ENCODE measurements around the gene LIN7A.
"Not testable (repeated sequence)": the region's sequence is repeated elsewhere in the genome, so short reads cannot be mapped to it uniquely, and the experiment has no call there.

LIN7A gene

DNA sequence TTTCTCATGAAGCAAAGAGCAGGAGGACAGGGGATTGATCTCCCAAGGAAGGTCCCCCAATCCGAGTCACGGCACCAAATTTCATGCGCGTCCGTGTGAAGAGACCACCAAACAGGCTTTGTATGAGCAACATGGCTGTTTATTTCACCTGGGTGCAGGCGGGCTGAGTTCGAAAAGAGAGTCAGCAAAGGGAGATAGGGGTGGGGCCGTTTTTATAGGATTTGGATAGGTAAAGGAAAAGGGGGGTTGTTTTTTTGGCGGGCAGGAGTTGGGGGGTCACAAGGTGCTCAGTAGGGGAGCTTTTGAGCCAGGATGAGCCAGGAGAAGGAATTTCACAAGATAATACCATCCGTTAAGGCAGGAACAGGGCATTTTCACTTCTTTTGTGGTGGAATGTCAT lies 149.3 kb downstream of the LIN7A start:
- H3K4me3 ChIP-seq (ENCODE audit: low read length): not testable (repeated sequence)

GRCh38 chr12:80782963-80783470 lies 154.7 kb downstream of the LIN7A start:
- H3K4me1 ChIP-seq (ENCODE audit: control insufficient read depth, low read depth, low read length); H3K36me3 ChIP-seq (ENCODE audit: control insufficient read depth, insufficient read depth, low read length); H3K27me3 ChIP-seq (ENCODE audit: insufficient read depth, low read length, poor library complexity); H3K27ac ChIP-seq (ENCODE audit: low read depth, low read length); H3K18ac ChIP-seq (ENCODE audit: low read length); H4K5ac ChIP-seq (ENCODE audit: low read length); H3K56ac ChIP-seq (ENCODE audit: low read length); H2BK5ac ChIP-seq (ENCODE audit: low read length); H3K79me1 ChIP-seq (ENCODE audit: low read length); H2BK15ac ChIP-seq (replicated peaks; ENCODE audit: low read depth); H3K9ac ChIP-seq (ENCODE audit: low read length); H3K4me2 ChIP-seq (ENCODE audit: low read length); H2BK120ac ChIP-seq (ENCODE audit: low read depth, low read length); H3K4ac ChIP-seq (ENCODE audit: low read depth, low read length); H3K79me2 ChIP-seq (ENCODE audit: control insufficient read depth, insufficient read depth, low read length); H3K4me3 ChIP-seq (ENCODE audit: low read length); H2AK5ac ChIP-seq (ENCODE audit: low read length); H4K8ac ChIP-seq (ENCODE audit: low read depth, low read length); H3K23ac ChIP-seq (ENCODE audit: low read length): not testable (repeated sequence)
- WGBS (ENCODE audit: extremely low coverage, insufficient coverage, low lambda C conversion rate): no CpG with 5 or more reads among the region's 5 CpGs
- peak; percentile 31 for DNase-seq

More for the DNA sequence above, 149.3 kb downstream of the LIN7A start:
- not testable (repeated sequence) for H3K27ac ChIP-seq (ENCODE audit: low read depth, low read length); H3K18ac ChIP-seq (ENCODE audit: low read length); H3K79me2 ChIP-seq (ENCODE audit: control insufficient read depth, insufficient read depth, low read length); H3K4me2 ChIP-seq (ENCODE audit: low read length); H3K4me1 ChIP-seq (ENCODE audit: control insufficient read depth, low read depth, low read length); H2BK120ac ChIP-seq (ENCODE audit: low read depth, low read length); H3K9ac ChIP-seq (ENCODE audit: low read length); H4K5ac ChIP-seq (ENCODE audit: low read length); H3K36me3 ChIP-seq (ENCODE audit: control insufficient read depth, insufficient read depth, low read length); H3K79me1 ChIP-seq (ENCODE audit: low read length); DNase-seq; H4K8ac ChIP-seq (ENCODE audit: low read depth, low read length); H3K27me3 ChIP-seq (ENCODE audit: insufficient read depth, low read length, poor library complexity); H3K56ac ChIP-seq (ENCODE audit: low read length); H2BK5ac ChIP-seq (ENCODE audit: low read length); H2AK5ac ChIP-seq (ENCODE audit: low read length); H2BK15ac ChIP-seq (replicated peaks; ENCODE audit: low read depth); H3K4ac ChIP-seq (ENCODE audit: low read depth, low read length); H3K23ac ChIP-seq (ENCODE audit: low read length)
- WGBS (ENCODE audit: extremely low coverage, insufficient coverage, low lambda C conversion rate): no CpG with 5 or more reads among the region's 10 CpGs

GRCh38 chr12:80781313-80781712 lies 156.4 kb downstream of the LIN7A start:
- H3K4me2 ChIP-seq (ENCODE audit: low read length): no peak overlapping the region
- no peak overlapping the region for H2BK15ac ChIP-seq (replicated peaks; ENCODE audit: low read depth)
- no peak overlapping the region for H3K23ac ChIP-seq (ENCODE audit: low read length)
- no peak for DNase-seq
- H4K5ac ChIP-seq (ENCODE audit: low read length): no peak overlapping the region
- peak overlapping the region; percentile 61 for H2BK120ac ChIP-seq (ENCODE audit: low read depth, low read length)
- H3K79me1 ChIP-seq (ENCODE audit: low read length): no peaks in the 10 kb centered on the region
- no peak overlapping the region for H3K4me3 ChIP-seq (ENCODE audit: low read length)
- no peak overlapping the region for H2BK5ac ChIP-seq (ENCODE audit: low read length)
- no peaks in the 10 kb centered on the region for H3K79me2 ChIP-seq (ENCODE audit: control insufficient read depth, insufficient read depth, low read length)
- peak overlapping the region; percentile 48 for H2AK5ac ChIP-seq (ENCODE audit: low read length)
- peaks cover 4% of the 10 kb centered on the region for H3K4me1 ChIP-seq (ENCODE audit: control insufficient read depth, low read depth, low read length)
- WGBS (ENCODE audit: extremely low coverage, insufficient coverage, low lambda C conversion rate): no CpG with 5 or more reads among the region's 1 CpG
- H3K36me3 ChIP-seq (ENCODE audit: control insufficient read depth, insufficient read depth, low read length): no peaks in the 10 kb centered on the region
- H3K27me3 ChIP-seq (ENCODE audit: insufficient read depth, low read length, poor library complexity): no peaks in the 10 kb centered on the region
- H3K4ac ChIP-seq (ENCODE audit: low read depth, low read length): peak overlapping the region; percentile 16
- H3K27ac ChIP-seq (ENCODE audit: low read depth, low read length): peak overlapping the region; percentile 34
- no peak overlapping the region for H3K9ac ChIP-seq (ENCODE audit: low read length)
- no peak overlapping the region for H4K8ac ChIP-seq (ENCODE audit: low read depth, low read length)
- no peak overlapping the region for H3K56ac ChIP-seq (ENCODE audit: low read length)
- H3K18ac ChIP-seq (ENCODE audit: low read length): peak overlapping the region; percentile 75

DNA sequence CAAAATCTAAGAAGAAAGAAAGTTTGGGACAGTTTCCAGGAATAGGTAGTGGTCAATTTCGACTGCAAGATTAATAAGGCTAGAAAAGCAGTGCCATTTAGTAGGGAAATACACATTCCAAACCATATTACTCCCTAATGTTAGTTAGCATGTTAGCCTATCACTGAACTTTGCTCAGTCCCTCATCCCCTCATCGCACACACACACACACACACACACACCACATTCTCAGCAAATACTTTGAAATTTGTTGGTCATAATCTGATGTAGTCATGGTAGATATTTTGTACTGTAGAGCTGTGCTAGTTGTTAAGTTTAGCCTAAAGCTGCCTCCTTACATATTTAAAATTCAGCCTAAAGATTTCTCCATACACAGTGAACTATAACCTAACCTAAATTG lies 157.0 kb downstream of the LIN7A start:
- H3K27ac ChIP-seq (ENCODE audit: low read depth, low read length): no peak overlapping the region
- no peak overlapping the region for H3K9ac ChIP-seq (ENCODE audit: low read length)
- no peak overlapping the region for H3K4me2 ChIP-seq (ENCODE audit: low read length)
- H3K18ac ChIP-seq (ENCODE audit: low read length): no peak overlapping the region
- H3K79me1 ChIP-seq (ENCODE audit: low read length): no peaks in the 10 kb centered on the region
- H4K8ac ChIP-seq (ENCODE audit: low read depth, low read length): no peak overlapping the region
- H3K27me3 ChIP-seq (ENCODE audit: insufficient read depth, low read length, poor library complexity): no peaks in the 10 kb centered on the region
- no peak overlapping the region for H3K23ac ChIP-seq (ENCODE audit: low read length)
- no peak overlapping the region for H4K5ac ChIP-seq (ENCODE audit: low read length)
- no peak overlapping the region for H2BK120ac ChIP-seq (ENCODE audit: low read depth, low read length)
- H2BK15ac ChIP-seq (replicated peaks; ENCODE audit: low read depth): no peak overlapping the region
- DNase-seq: no peak
- no CpG with 5 or more reads among the region's 2 CpGs for WGBS (ENCODE audit: extremely low coverage, insufficient coverage, low lambda C conversion rate)
- H3K36me3 ChIP-seq (ENCODE audit: control insufficient read depth, insufficient read depth, low read length): no peaks in the 10 kb centered on the region
- H3K4me3 ChIP-seq (ENCODE audit: low read length): no peak overlapping the region
- no peaks in the 10 kb centered on the region for H3K79me2 ChIP-seq (ENCODE audit: control insufficient read depth, insufficient read depth, low read length)
- no peak overlapping the region for H3K4ac ChIP-seq (ENCODE audit: low read depth, low read length)
- H2BK5ac ChIP-seq (ENCODE audit: low read length): no peak overlapping the region
- no peak overlapping the region for H3K56ac ChIP-seq (ENCODE audit: low read length)
- H3K4me1 ChIP-seq (ENCODE audit: control insufficient read depth, low read depth, low read length): peaks cover 4% of the 10 kb centered on the region
- H2AK5ac ChIP-seq (ENCODE audit: low read length): no peak overlapping the region

DNA sequence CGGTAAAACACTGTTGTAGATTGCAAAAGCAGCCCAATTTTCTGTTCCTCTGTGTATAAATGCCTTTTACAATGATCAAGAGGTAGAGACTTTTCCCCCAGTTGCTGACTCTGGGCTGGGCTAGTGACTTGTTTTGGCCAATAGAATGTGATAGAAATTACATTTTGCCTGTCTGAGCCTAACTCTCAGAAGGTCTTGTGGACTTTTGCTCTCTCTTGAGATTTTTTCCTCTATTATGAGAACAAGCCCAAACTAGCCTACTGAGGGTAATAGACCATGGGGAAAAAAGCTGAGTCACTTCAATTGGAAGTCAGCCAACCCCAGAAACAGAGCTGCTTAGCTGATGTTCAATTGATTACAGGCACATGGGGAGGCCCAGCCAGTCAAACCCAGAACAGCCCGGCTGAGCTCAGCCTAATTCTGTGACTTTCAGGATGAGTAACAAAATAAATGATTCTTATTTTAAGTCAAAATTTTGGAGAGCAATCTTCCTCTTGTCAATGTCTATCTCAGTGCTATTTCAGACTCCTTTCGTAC lies 159.7 kb downstream of the LIN7A start:
- H2BK15ac ChIP-seq (replicated peaks; ENCODE audit: low read depth): no peak overlapping the region
- H3K36me3 ChIP-seq (ENCODE audit: control insufficient read depth, insufficient read depth, low read length): no peaks in the 10 kb centered on the region
- no peak overlapping the region for H2BK5ac ChIP-seq (ENCODE audit: low read length)
- no peaks in the 10 kb centered on the region for H3K79me2 ChIP-seq (ENCODE audit: control insufficient read depth, insufficient read depth, low read length)
- H3K4me3 ChIP-seq (ENCODE audit: low read length): no peak overlapping the region
- no peak overlapping the region for H3K23ac ChIP-seq (ENCODE audit: low read length)
- H4K8ac ChIP-seq (ENCODE audit: low read depth, low read length): no peak overlapping the region
- H2BK120ac ChIP-seq (ENCODE audit: low read depth, low read length): no peak overlapping the region
- H3K4me2 ChIP-seq (ENCODE audit: low read length): no peak overlapping the region
- no peak overlapping the region for H3K4ac ChIP-seq (ENCODE audit: low read depth, low read length)
- H3K18ac ChIP-seq (ENCODE audit: low read length): peak overlapping the region; percentile 20
- H3K79me1 ChIP-seq (ENCODE audit: low read length): no peaks in the 10 kb centered on the region
- no peak overlapping the region for H3K56ac ChIP-seq (ENCODE audit: low read length)
- no CpG with 5 or more reads among the region's 3 CpGs for WGBS (ENCODE audit: extremely low coverage, insufficient coverage, low lambda C conversion rate)
- no peak overlapping the region for H3K9ac ChIP-seq (ENCODE audit: low read length)
- H3K27me3 ChIP-seq (ENCODE audit: insufficient read depth, low read length, poor library complexity): no peaks in the 10 kb centered on the region
- H2AK5ac ChIP-seq (ENCODE audit: low read length): no peak overlapping the region
- H3K27ac ChIP-seq (ENCODE audit: low read depth, low read length): no peak overlapping the region
- no peak overlapping the region for H4K5ac ChIP-seq (ENCODE audit: low read length)
- DNase-seq: no peak
- peaks cover 4% of the 10 kb centered on the region for H3K4me1 ChIP-seq (ENCODE audit: control insufficient read depth, low read depth, low read length)

GRCh38 chr12:80777587-80777986 lies 160.1 kb downstream of the LIN7A start:
- Histone ChIP-seq H3K56ac (ENCODE audit: low read length) (no peak overlapping the region), H3K9ac (ENCODE audit: low read length) (no peak overlapping the region), H3K4me2 (ENCODE audit: low read length) (no peak overlapping the region), H3K4me3 (ENCODE audit: low read length) (no peak overlapping the region), H2AK5ac (ENCODE audit: low read length) (no peak overlapping the region), H3K27ac (ENCODE audit: low read depth, low read length) (no peak overlapping the region), H3K18ac (ENCODE audit: low read length) (no peak overlapping the region), H3K79me2 (ENCODE audit: control insufficient read depth, insufficient read depth, low read length) (no peaks in the 10 kb centered on the region), H2BK120ac (ENCODE audit: low read depth, low read length) (no peak overlapping the region), H2BK15ac (replicated peaks; ENCODE audit: low read depth) (no peak overlapping the region), H3K4ac (ENCODE audit: low read depth, low read length) (no peak overlapping the region), H4K8ac (ENCODE audit: low read depth, low read length) (no peak overlapping the region), H2BK5ac (ENCODE audit: low read length) (no peak overlapping the region), H3K27me3 (ENCODE audit: insufficient read depth, low read length, poor library complexity) (no peaks in the 10 kb centered on the region), H3K4me1 (ENCODE audit: control insufficient read depth, low read depth, low read length) (peaks cover 4% of the 10 kb centered on the region), H4K5ac (ENCODE audit: low read length) (no peak overlapping the region), H3K36me3 (ENCODE audit: control insufficient read depth, insufficient read depth, low read length) (no peaks in the 10 kb centered on the region), H3K79me1 (ENCODE audit: low read length) (no peaks in the 10 kb centered on the region), H3K23ac (ENCODE audit: low read length) (no peak overlapping the region)
- no CpG with 5 or more reads among the region's 4 CpGs for WGBS (ENCODE audit: extremely low coverage, insufficient coverage, low lambda C conversion rate)
- no peak for DNase-seq

Measured in mesendoderm (in vitro differentiated cells).